GM23338 (cell line): ENCODE results near the gene ELOF1. TPM values are rescaled to one million over a fixed set of nuclear protein-coding genes. Genes with fewer than 3 reads are reported as not detected.

Experiments used
- ATAC-seq: fragments of 200-7000 bp; cut with Tn5 transposase; 3 replicates; pipeline ENCODE4 v1.9.1; 2020
- DNase-seq: peaks from one replicate; pipeline ENCODE4 v3.0.0-alpha.2; 2015; ENCODE audit warnings: low spot score
- H2AFZ ChIP-seq: fragments of 200-600 bp; sonication (generic); 2 replicates; pipeline ENCODE4 v1.8.0; 2016; ENCODE audit warnings: antibody characterized with exemption, mild to moderate bottlenecking, moderate library complexity
- H3F3A ChIP-seq: fragments of 200-600 bp; sonication (generic); replicated peaks from 2 replicates; pipeline ENCODE4 v1.8.0; 2017; ENCODE audit warnings: antibody characterized with exemption, mixed run types, low read depth
- H3K27ac ChIP-seq: fragments of 200-600 bp; sonication (generic); 2 replicates; pipeline ENCODE4 v1.6.1; 2016; ENCODE audit warnings: low read depth
- H3K27me3 ChIP-seq: fragments of 200-600 bp; sonication (generic); 2 replicates; pipeline ENCODE4 v1.8.0; 2016; ENCODE audit warnings: mild to moderate bottlenecking, mixed run types, moderate library complexity; ENCODE audit not compliant: insufficient read depth
- H3K36me3 ChIP-seq: fragments of 200-600 bp; sonication (generic); 2 replicates; pipeline ENCODE4 v1.8.0; 2016; ENCODE audit warnings: mild to moderate bottlenecking; ENCODE audit not compliant: insufficient read depth
- H3K4me1 ChIP-seq: fragments of 200-600 bp; sonication (generic); 2 replicates; pipeline ENCODE4 v1.8.0; 2016; ENCODE audit warnings: mild to moderate bottlenecking, moderate library complexity; ENCODE audit not compliant: insufficient read depth
- H3K4me2 ChIP-seq: fragments of 200-600 bp; sonication (generic); 2 replicates; pipeline ENCODE4 v1.7.1; 2017; ENCODE audit warnings: mixed run types
- H3K4me3 ChIP-seq: fragments of 200-600 bp; sonication (generic); 2 replicates; pipeline ENCODE4 v1.6.1; 2016; ENCODE audit warnings: mixed run types
- H3K79me2 ChIP-seq: fragments of 200-600 bp; sonication (generic); replicated peaks from 2 replicates; pipeline ENCODE4 v1.8.0; 2017; ENCODE audit warnings: mild to moderate bottlenecking; ENCODE audit not compliant: insufficient read depth
- H3K9me2 ChIP-seq: fragments of 200-600 bp; sonication (generic); 2 replicates; pipeline ENCODE4 v1.8.0; 2017; ENCODE audit not compliant: insufficient read depth
- H4K20me1 ChIP-seq: fragments of 200-600 bp; sonication (generic); replicated peaks from 2 replicates; pipeline ENCODE4 v1.8.0; 2017; ENCODE audit warnings: mild to moderate bottlenecking; ENCODE audit not compliant: insufficient read depth
- H3K27ac Mint-ChIP-seq: 2 replicates; pipeline ENCODE4 v1.8.0; 2020; ENCODE audit warnings: inconsistent platforms, mild to moderate bottlenecking, moderate library complexity, mixed read lengths
- H3K27me3 Mint-ChIP-seq: 3 replicates; pipeline ENCODE4 v1.8.0; 2022; ENCODE audit warnings: low read depth, mild to moderate bottlenecking, moderate library complexity, mixed read lengths, inconsistent platforms; ENCODE audit not compliant: insufficient read depth, poor library complexity
- H3K36me3 Mint-ChIP-seq: 3 replicates; pipeline ENCODE4 v1.8.0; 2021; ENCODE audit warnings: low read depth, mild to moderate bottlenecking, inconsistent platforms, moderate library complexity, mixed read lengths
- H3K4me1 Mint-ChIP-seq: 3 replicates; pipeline ENCODE4 v1.8.0; 2020; ENCODE audit warnings: mild to moderate bottlenecking, inconsistent platforms, mixed read lengths
- H3K4me3 Mint-ChIP-seq: 3 replicates; pipeline ENCODE4 v1.8.0; 2021; ENCODE audit warnings: moderate library complexity, mild to moderate bottlenecking, inconsistent platforms, mixed read lengths
- H3K9me3 Mint-ChIP-seq: 3 replicates; pipeline ENCODE4 v1.8.0; 2020; ENCODE audit warnings: moderate library complexity, mild to moderate bottlenecking, inconsistent platforms, mixed read lengths
- CREB1 ChIP-seq: fragments of 250-450 bp; sonication (Bioruptor Pico); IDR thresholded peaks from 2 replicates; pipeline ENCODE4 v1.5.0; 2020; ENCODE audit warnings: low read depth, mild to moderate bottlenecking, moderate library complexity
- EZH2 ChIP-seq: fragments of 200-600 bp; sonication (generic); IDR thresholded peaks from one replicate; pipeline ENCODE4 v1.8.0; 2017; ENCODE audit warnings: antibody characterized with exemption, mild to moderate bottlenecking, low read depth; ENCODE audit not compliant: unreplicated experiment
- EZH2phosphoT487 ChIP-seq: fragments of 200-600 bp; sonication (generic); IDR thresholded peaks from one replicate; pipeline ENCODE4 v1.8.1; 2018; ENCODE audit warnings: antibody characterized with exemption; ENCODE audit not compliant: unreplicated experiment
- STAT1 ChIP-seq: IDR thresholded peaks from one replicate; pipeline ENCODE4 v1.6.1; 2016; ENCODE audit warnings: antibody characterized with exemption; ENCODE audit not compliant: unreplicated experiment
- ZNF114 ChIP-seq: fragments of 250-450 bp; sonication (Bioruptor Pico); IDR thresholded peaks from 2 replicates; pipeline ENCODE4 v1.5.0; 2020; ENCODE audit warnings: mild to moderate bottlenecking, moderate library complexity
- ZNF331 ChIP-seq: fragments of 250-450 bp; sonication (Bioruptor Pico); IDR thresholded peaks from 2 replicates; pipeline ENCODE4 v1.5.0; 2020; ENCODE audit warnings: low read depth, mild to moderate bottlenecking, moderate library complexity
- polyA plus RNA-seq: library from polyadenylated mRNA; unstranded; fragments of >200 nt; fragmentation: Nextera tagmentation; extraction: Ambion mirVana; gene quantifications from 2 replicates; pipeline ENCODE4 v1.2.1, GENCODE V29; 2016
- total RNA-seq: library from RNA; depleted of rRNA; stranded (reverse); fragments of >200 nt; shearing (Covaris generic); gene quantifications from 2 replicates; pipeline ENCODE4 v1.2.3, GENCODE V29; 2014
- TF ChIP-seq, protein P1 (sequence below): fragments of 250-450 bp; sonication (Bioruptor Pico); IDR thresholded peaks from 2 replicates; pipeline ENCODE4 v1.5.0; 2020; ENCODE audit warnings: mild to moderate bottlenecking, moderate library complexity
- TF ChIP-seq, protein P2 (sequence below): IDR thresholded peaks from 2 replicates; pipeline ENCODE4 v1.6.1; 2016; ENCODE audit warnings: antibody characterized with exemption

The ELOF1 gene
- total and polyA plus RNA-seq, 2 experiments from 2014 or later = 73.3 to 103 TPM

DNA sequence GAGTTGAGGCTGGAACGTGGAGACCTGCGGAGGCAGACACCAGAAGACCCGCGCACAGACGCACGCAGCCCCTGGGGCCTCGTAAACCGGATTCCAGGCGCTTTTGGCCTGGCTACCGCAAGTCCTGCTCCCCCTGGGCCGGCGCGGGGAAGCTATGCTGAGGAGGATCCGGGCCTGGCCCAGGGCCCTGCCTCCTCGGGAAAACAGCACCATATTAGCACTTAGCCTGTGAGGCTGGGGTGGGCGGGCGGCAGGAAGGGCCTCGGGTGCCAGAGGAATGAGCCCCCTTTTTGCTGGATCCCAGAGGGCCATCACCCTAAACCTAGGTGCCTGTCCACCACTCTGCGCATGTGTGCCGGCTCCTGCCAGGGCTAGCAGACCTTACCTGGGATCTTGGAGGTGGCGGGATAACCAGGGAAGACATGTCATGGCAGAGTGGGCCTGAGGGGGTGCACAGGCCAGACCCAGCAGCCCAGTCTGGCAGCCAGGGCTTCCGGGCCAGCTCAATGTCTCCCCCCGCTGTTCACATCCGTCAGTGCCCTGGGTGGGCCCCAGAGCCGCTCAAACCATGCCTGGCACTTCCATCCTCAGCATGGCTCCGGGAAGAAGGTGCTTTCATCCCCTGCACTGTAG lies 7.3 kb downstream of the ELOF1 start (continued):
- TF ChIP-seq, protein P1, sequence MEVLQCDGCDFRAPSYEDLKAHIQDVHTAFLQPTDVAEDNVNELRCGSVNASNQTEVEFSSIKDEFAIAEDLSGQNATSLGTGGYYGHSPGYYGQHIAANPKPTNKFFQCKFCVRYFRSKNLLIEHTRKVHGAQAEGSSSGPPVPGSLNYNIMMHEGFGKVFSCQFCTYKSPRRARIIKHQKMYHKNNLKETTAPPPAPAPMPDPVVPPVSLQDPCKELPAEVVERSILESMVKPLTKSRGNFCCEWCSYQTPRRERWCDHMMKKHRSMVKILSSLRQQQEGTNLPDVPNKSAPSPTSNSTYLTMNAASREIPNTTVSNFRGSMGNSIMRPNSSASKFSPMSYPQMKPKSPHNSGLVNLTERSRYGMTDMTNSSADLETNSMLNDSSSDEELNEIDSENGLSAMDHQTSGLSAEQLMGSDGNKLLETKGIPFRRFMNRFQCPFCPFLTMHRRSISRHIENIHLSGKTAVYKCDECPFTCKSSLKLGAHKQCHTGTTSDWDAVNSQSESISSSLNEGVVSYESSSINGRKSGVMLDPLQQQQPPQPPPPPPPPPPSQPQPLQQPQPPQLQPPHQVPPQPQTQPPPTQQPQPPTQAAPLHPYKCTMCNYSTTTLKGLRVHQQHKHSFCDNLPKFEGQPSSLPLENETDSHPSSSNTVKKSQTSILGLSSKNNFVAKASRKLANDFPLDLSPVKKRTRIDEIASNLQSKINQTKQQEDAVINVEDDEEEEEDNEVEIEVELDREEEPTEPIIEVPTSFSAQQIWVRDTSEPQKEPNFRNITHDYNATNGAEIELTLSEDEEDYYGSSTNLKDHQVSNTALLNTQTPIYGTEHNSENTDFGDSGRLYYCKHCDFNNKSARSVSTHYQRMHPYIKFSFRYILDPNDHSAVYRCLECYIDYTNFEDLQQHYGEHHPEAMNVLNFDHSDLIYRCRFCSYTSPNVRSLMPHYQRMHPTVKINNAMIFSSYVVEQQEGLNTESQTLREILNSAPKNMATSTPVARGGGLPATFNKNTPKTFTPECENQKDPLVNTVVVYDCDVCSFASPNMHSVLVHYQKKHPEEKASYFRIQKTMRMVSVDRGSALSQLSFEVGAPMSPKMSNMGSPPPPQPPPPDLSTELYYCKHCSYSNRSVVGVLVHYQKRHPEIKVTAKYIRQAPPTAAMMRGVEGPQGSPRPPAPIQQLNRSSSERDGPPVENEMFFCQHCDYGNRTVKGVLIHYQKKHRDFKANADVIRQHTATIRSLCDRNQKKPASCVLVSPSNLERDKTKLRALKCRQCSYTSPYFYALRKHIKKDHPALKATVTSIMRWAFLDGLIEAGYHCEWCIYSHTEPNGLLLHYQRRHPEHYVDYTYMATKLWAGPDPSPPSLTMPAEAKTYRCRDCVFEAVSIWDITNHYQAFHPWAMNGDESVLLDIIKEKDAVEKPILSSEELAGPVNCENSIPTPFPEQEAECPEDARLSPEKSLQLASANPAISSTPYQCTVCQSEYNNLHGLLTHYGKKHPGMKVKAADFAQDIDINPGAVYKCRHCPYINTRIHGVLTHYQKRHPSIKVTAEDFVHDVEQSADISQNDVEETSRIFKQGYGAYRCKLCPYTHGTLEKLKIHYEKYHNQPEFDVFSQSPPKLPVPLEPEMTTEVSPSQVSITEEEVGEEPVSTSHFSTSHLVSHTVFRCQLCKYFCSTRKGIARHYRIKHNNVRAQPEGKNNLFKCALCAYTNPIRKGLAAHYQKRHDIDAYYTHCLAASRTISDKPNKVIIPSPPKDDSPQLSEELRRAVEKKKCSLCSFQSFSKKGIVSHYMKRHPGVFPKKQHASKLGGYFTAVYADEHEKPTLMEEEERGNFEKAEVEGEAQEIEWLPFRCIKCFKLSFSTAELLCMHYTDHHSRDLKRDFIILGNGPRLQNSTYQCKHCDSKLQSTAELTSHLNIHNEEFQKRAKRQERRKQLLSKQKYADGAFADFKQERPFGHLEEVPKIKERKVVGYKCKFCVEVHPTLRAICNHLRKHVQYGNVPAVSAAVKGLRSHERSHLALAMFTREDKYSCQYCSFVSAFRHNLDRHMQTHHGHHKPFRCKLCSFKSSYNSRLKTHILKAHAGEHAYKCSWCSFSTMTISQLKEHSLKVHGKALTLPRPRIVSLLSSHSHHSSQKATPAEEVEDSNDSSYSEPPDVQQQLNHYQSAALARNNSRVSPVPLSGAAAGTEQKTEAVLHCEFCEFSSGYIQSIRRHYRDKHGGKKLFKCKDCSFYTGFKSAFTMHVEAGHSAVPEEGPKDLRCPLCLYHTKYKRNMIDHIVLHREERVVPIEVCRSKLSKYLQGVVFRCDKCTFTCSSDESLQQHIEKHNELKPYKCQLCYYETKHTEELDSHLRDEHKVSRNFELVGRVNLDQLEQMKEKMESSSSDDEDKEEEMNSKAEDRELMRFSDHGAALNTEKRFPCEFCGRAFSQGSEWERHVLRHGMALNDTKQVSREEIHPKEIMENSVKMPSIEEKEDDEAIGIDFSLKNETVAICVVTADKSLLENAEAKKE (CRISPR knock-in tag) = no peak
- TF ChIP-seq EZH2phosphoT487 = no peak
- TF ChIP-seq ZNF114 (CRISPR knock-in tag) = no peak

DNA sequence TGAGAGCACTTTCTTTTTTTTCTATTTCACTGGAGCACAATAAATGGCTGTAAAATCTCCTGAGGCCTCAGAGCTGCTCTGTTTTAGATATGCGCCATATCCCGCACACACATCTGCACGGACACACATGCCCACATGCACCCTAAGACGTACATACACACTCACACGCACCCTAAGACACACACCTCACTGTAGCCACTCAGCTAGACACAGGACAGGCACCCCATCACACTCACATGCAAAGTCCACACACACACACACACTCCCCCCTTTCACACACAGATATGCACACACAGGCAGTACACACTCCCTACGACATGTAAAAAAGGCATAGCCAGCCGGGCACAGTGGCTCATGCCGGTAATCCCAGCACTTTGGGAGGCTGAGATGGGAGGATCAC lies 8.8 kb downstream of the ELOF1 start:
- Histone ChIP-seq H3K79me2 (peaks cover 1% of the 10 kb centered on the region; the same call in 1 of the 2 replicates), H3K4me1 (no peaks in the 10 kb centered on the region), H2AFZ (no peak overlapping the region), H4K20me1 (no peaks in the 10 kb centered on the region), H3K9me2 (no peaks in the 10 kb centered on the region), H3K27ac (no peak overlapping the region), H3K36me3 (no peaks in the 10 kb centered on the region), H3K4me3 (no peak overlapping the region), H3K27me3 (no peaks in the 10 kb centered on the region), H3K4me2 (no peak overlapping the region), H3F3A (no peaks in the 10 kb centered on the region)
- no peaks in the 10 kb centered on the region for H3K4me1 Mint-ChIP-seq
- peaks cover 23% of the 10 kb centered on the region for H3K36me3 Mint-ChIP-seq
- ATAC-seq = no peak
- H3K4me3 Mint-ChIP-seq = no peak overlapping the region
- H3K9me3 Mint-ChIP-seq = no peaks in the 10 kb centered on the region
- peaks cover 7% of the 10 kb centered on the region for H3K27me3 Mint-ChIP-seq
- DNase-seq = no peak
- H3K27ac Mint-ChIP-seq = no peak overlapping the region
- TF ChIP-seq, protein P2, sequence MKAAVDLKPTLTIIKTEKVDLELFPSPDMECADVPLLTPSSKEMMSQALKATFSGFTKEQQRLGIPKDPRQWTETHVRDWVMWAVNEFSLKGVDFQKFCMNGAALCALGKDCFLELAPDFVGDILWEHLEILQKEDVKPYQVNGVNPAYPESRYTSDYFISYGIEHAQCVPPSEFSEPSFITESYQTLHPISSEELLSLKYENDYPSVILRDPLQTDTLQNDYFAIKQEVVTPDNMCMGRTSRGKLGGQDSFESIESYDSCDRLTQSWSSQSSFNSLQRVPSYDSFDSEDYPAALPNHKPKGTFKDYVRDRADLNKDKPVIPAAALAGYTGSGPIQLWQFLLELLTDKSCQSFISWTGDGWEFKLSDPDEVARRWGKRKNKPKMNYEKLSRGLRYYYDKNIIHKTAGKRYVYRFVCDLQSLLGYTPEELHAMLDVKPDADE = no peak
- TF ChIP-seq EZH2 = no peak
- no peak for TF ChIP-seq EZH2phosphoT487
- TF ChIP-seq, protein P1 (CRISPR knock-in tag) = no peak
- no peak for TF ChIP-seq CREB1 (CRISPR knock-in tag)
- no peak for TF ChIP-seq STAT1
- TF ChIP-seq ZNF331 (CRISPR knock-in tag) = no peak
- TF ChIP-seq ZNF114 (CRISPR knock-in tag) = no peak
